ENCODE data around the gene BCAR3.
"Not testable (repeated sequence)": the region's sequence is repeated elsewhere in the genome, so short reads cannot be mapped to it uniquely, and the experiment has no call there.

GRCh38 chr1:93661341-93661740 lies 20.3 kb downstream of the BCAR3 start:
- TF ChIP-seq, protein P1, sequence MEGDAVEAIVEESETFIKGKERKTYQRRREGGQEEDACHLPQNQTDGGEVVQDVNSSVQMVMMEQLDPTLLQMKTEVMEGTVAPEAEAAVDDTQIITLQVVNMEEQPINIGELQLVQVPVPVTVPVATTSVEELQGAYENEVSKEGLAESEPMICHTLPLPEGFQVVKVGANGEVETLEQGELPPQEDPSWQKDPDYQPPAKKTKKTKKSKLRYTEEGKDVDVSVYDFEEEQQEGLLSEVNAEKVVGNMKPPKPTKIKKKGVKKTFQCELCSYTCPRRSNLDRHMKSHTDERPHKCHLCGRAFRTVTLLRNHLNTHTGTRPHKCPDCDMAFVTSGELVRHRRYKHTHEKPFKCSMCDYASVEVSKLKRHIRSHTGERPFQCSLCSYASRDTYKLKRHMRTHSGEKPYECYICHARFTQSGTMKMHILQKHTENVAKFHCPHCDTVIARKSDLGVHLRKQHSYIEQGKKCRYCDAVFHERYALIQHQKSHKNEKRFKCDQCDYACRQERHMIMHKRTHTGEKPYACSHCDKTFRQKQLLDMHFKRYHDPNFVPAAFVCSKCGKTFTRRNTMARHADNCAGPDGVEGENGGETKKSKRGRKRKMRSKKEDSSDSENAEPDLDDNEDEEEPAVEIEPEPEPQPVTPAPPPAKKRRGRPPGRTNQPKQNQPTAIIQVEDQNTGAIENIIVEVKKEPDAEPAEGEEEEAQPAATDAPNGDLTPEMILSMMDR (IDR thresholded peaks at IDR 0.05) = not testable (repeated sequence)
- not testable (repeated sequence) for TF ChIP-seq POLR2A (IDR thresholded peaks at IDR 0.05)

All from Peyer's patch (tissue), 4 donors.